HT-29 (cell line): ENCODE results near the gene RAB9A. TPM values are rescaled to one million over a fixed set of nuclear protein-coding genes. Genes with fewer than 3 reads are reported as not detected.
"Not testable (repeated sequence)": the region's sequence is repeated elsewhere in the genome, so short reads cannot be mapped to it uniquely, and the experiment has no call there.

Experiments used
- DNase-seq: peaks from one replicate; pipeline ENCODE4 v3.0.0-alpha.2; 2015; ENCODE audit warnings: low spot score
- total RNA-seq: library from RNA; depleted of rRNA; stranded (reverse); fragments of >200 nt; shearing (Covaris generic); gene quantifications from 2 replicates; pipeline ENCODE4 v1.2.3, GENCODE V29; 2014

Gene RAB9A
- total RNA-seq, 1 experiment from 2014 or later, result 4.8 TPM

GRCh38 chrX:13700380-13700779 lies 11.5 kb downstream of the RAB9A start:
- no peak for DNase-seq

DNA sequence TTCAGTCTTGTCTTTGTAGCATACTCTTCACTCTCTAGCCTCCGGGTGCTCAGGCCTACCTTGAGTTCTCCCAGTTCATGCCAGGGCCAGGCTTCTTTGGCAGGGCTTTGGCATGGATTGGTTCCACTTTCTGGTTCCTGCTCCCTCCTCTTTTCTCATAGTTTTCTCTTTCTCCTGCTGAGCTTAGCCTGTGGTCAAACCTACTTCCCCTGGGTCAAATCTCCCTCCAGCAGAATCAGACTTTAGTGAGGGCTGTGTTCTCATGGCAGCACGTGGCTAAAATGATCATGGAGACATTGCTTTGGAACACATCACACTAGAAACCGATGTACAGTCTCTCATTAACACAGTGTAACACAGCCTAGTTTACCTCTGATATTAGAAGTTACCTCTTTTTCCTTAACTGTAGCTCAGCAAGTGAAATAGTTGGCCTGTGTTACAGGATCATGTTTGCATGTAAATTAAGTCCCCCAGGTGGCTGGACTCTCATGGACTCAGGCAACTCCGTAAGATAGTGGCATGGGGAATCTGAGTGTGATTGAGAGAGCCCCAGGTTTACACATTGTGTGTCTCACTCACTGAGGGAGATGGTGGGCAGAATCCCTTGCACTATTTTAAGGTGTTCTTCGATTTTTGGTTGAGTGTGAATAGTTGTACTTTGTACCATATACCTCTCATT lies 13.3 kb downstream of the RAB9A start:
- DNase-seq, result no peak

GRCh38 chrX:13703135-13703534 lies 14.2 kb downstream of the RAB9A start:
- DNase-seq, result no peak

GRCh38 chrX:13703589-13703988 lies 14.7 kb downstream of the RAB9A start:
- no peak for DNase-seq

DNA sequence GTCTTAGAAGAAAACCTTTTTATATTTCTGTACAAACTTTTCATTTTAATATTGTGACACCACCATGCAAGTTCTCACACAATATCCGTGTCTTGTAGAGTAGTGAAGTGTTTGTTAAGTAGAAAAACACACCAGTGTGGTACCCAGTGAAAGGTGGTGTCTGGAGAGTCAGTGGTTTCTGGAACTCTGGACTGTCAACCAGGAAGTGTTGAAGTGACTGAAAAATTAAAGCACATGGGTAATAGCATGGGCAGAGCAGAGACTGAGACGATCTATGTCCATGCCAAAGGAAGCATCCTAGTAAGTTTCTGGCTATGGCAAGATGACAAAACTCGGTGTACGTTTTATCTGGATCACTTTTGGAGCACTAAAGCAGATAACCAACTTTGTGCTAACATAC lies 22.2 kb downstream of the RAB9A start:
- no peak for DNase-seq

GRCh38 chrX:13716455-13716854 lies 27.5 kb downstream of the RAB9A start:
- no peak for DNase-seq

DNA sequence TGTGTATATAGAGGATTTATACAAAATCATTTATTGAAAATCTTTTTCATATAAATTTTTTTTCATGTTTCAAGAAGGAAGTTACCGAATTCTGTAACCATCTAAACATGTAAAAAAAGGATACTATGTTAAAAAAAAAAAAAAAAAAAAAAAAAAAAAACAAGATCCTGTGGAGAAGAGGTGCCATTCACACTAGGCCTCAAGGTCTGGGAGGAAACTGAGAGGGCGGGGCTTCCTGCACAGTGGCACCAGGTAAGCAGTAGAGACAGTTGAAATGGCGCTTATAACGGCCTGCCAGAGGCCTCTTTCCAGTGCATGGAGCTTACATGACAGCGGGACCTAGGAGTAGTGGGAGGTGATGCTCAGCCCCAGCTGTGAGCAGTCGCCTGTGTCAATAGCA lies 28.0 kb downstream of the RAB9A start:
- no peak for DNase-seq

- no peak for DNase-seq
Measured at GRCh38 chrX:13717700-13718472, 29.0 kb downstream of the RAB9A start.

DNA sequence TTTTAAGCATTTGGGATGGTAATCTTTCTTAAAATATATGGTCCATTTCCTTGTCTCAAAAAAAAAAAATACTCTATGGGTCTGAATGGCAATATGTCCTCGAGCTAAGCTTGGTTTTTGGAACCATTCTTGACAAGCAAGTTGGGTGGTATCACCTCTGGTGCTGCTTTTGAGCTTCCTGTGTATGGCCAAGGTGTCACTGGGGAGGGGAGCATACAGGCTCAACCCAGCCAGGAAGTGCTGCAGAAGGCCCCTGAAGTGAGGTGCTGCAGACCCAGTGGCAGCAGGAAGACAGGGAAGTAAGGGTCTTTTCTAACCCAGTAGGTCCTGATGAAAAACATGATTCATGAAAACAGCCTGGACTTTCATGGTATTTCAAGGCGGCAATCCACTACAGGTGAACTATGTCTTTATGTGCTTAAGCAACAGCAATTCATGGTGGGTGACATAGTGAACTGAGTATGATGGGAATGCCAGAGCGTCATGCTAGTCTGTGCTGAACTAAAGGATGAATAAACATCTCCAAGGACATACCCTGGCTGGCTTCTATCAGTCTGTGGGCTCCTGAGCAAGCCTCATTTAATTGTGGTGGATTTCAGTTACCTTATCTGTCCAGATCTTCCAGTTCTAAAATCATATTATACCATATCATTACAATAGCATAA lies 30.4 kb downstream of the RAB9A start:
- DNase-seq, result no peak

- no peak for DNase-seq
Measured at GRCh38 chrX:13721371-13721770, 32.4 kb downstream of the RAB9A start.

GRCh38 chrX:13721819-13722519 lies 33.0 kb downstream of the RAB9A start:
- DNase-seq, result no peak

DNA sequence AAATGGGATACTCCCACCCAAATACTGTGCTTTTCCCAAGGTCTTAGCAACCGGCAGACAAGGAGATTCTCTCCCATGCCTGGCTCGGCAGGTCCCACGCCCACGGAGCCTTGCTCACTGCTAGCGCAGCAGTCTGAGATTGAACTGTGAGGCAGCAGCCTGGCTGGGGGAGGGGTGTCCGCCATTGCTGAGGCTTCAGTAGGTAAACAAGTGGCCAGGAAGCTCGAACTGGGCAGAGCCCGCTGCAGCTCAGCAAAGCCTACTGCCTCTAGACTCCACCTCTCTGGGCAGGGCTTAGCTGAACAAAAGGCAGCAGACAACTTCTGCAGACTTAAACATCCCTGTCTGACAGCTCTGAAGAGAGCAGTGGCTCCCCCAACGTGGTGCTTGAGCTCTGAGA lies 36.0 kb downstream of the RAB9A start:
- peak; percentile 33 for DNase-seq

GRCh38 chrX:13726583-13726982 lies 37.7 kb downstream of the RAB9A start:
- DNase-seq, result not testable (repeated sequence)

GRCh38 chrX:13730523-13730922 lies 41.6 kb downstream of the RAB9A start:
- not testable (repeated sequence) for DNase-seq

DNA sequence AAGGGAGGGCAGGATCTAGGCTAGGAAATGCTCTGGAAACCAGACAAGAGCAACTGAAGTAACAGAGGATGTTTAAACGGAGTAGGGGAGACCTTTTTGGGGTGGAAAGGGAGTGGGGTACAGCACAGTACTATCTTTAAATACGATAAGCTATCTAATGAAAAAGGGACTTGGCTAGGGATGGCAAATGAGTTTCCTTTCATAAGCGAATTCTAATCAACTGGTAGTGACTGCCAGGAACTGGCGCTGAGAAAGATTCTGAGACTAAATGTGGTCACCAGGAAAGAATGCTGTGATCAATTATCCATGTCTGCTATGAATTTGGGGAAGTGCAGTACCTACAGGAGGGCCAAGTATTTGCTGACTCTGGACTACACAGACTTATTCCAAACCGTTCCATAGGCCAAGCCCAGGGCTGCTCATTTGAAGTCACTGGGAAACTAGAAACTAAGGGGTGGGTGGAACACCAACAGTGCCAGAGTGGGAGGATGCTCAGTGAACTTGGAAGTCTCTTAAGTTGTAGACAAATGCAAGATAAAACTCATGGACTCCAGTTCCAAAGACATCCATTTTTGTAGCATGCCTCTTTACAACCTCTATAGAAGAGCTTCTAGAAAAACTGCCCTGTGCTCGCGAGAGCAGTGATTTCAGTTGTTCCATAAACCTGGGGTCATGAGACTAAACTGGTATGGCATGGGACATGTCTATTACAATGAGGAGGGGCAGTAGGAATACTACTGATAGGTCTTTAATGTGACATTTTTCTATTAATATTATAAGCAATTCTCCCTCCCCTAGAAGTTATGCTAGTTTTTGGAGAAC lies 43.5 kb downstream of the RAB9A start:
- DNase-seq, result no peak

DNA sequence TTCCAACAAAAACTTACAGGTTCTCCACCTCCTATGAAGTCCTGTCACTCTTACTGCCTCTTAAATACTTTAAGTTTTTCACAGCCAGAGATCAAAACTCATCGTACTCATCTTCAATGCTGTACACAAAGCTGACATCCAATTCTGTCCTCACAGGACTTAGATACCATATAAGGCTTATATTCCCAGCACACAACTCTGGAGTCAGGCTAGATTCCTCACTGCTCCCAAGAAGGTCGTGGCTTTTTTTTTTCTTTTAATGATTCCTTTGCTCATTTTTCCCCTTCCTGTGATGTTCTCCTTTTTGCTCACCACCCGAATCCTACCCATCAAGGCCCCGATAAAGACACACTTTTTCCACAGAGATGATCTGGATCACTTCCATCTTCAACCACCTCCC lies 44.6 kb downstream of the RAB9A start:
- peak; percentile 1 for DNase-seq

- peak; percentile 92 for DNase-seq
Measured at GRCh38 chrX:13734278-13735172, 45.6 kb downstream of the RAB9A start, which contains the start of the genes OFD1 and TRAPPC2. OFD1 (plus strand) TSS chrX:13734748; CDS start chrX:13735072, 324 bp downstream. TRAPPC2 (minus strand) TSS chrX:13734620; CDS start chrX:13719963, 14,657 bp downstream.

GRCh38 chrX:13741695-13742094 lies 52.8 kb downstream of the RAB9A start:
- no peak for DNase-seq

GRCh38 chrX:13742397-13743176 lies 53.7 kb downstream of the RAB9A start:
- no peak for DNase-seq
